ENCODE data around the gene KCTD2.
A peak's percentile ranks its signal among the peaks of the same experiment; 100 is the strongest.

Gene KCTD2

GRCh38 chr17:75096082-75096625, 49.1 kb downstream of the KCTD2 start:
- no peak for DNase-seq (ENCODE audit: extremely low spot score)
- ChIA-PET POLR2A (interaction anchor here (0.6 to 1.6 kb wide), 6 partner anchors 10 to 166 kb away, joined by 3 to 8 read pairs (median 4); partner anchors contain the start of genes ARMC7 and MRPL58), CTCF (interaction anchor here (2.9 kb wide), 1 partner anchor 9 kb away, joined by 21 read pairs; no protein-coding TSS in a partner anchor)
- TF ChIP-seq PKNOX1 (IDR thresholded peaks at IDR 0.05) (no peak), ZNF384 (IDR thresholded peaks at IDR 0.05) (no peak), LEF1 (IDR thresholded peaks at IDR 0.05; ENCODE audit: borderline replicate concordance) (no peak), FOXM1 (IDR thresholded peaks at IDR 0.05; ENCODE audit: borderline replicate concordance) (no peak), FOXA1 (IDR thresholded peaks at IDR 0.05) (no peak), BHLHE40 (IDR thresholded peaks at IDR 0.05; ENCODE audit: borderline replicate concordance) (no peak), CTBP1 (IDR thresholded peaks at IDR 0.05; ENCODE audit: borderline replicate concordance) (no peak), ELF4 (IDR thresholded peaks at IDR 0.05) (no peak), SP1 (IDR thresholded peaks at IDR 0.05) (no peak)

DNA sequence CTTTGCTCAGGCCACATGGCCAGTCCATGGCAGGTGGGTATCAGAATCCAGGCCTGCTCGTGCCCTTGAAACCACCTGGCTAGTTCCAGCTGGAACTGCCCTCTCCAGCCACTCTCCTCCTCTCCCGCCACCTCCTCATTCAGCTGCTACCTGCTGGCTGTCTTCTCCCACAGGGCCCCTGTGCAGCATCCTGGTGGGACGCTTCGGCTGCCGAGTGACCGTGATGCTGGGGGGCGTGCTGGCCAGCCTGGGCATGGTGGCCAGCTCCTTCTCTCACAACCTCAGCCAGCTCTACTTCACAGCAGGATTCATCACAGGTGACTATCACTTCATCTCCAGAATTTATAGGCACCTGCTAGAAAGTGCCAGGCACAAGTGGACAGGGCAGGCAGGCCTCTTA, 50.8 kb downstream of the KCTD2 start:
- TF ChIP-seq CTBP1 (IDR thresholded peaks at IDR 0.05; ENCODE audit: borderline replicate concordance): no peak
- no peak for TF ChIP-seq FOXK2 (IDR thresholded peaks at IDR 0.05)
- no peak for TF ChIP-seq PKNOX1 (IDR thresholded peaks at IDR 0.05)
- TF ChIP-seq NFRKB (IDR thresholded peaks at IDR 0.05): no peak
- no peak for TF ChIP-seq SP1 (IDR thresholded peaks at IDR 0.05)
- no peak for TF ChIP-seq TARDBP (IDR thresholded peaks at IDR 0.05)
- TF ChIP-seq ZNF384 (IDR thresholded peaks at IDR 0.05): no peak
- no peak for TF ChIP-seq SUZ12 (IDR thresholded peaks at IDR 0.05)
- TF ChIP-seq ARNT (IDR thresholded peaks at IDR 0.05): no peak
- TF ChIP-seq ELF4 (IDR thresholded peaks at IDR 0.05): no peak
- no peak for TF ChIP-seq FOXA1 (IDR thresholded peaks at IDR 0.05)
- TF ChIP-seq L3MBTL2 (conservative IDR thresholded peaks at IDR 0.05): no peak
- TF ChIP-seq LEF1 (IDR thresholded peaks at IDR 0.05; ENCODE audit: borderline replicate concordance): no peak
- no peak for DNase-seq (ENCODE audit: extremely low spot score)
- POLR2A ChIA-PET: interaction anchor here (1.1 kb wide), 1 partner anchor 12 kb away, joined by 3 read pairs; the partner anchor contains the start of gene ARMC7
- CTCF ChIA-PET: interaction anchor here (1.2 kb wide), 1 partner anchor 16 kb away, joined by 3 read pairs; no protein-coding TSS in a partner anchor

DNA sequence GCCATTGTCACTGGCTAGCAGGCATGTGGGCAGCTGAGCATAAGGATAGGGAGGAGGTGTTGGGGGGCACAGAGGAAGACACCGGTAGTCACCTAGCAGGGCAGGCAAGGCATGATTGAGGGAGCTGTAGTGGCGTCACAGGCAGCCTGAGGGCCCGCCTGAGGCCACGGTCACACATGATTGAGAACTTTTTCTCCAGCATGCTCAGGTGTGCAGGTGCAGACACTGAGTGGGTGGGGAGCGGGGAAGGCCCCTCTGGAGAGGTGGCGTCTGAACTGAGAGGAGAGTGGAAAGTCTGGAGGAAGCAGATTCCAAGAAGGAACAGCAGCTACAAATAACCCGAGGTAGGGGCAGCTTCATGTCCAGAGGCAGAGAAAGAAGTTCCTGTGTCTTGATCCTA, 51.8 kb downstream of the KCTD2 start:
- POLR2A ChIA-PET: interaction anchor here (0.6 to 0.9 kb wide), 4 partner anchors 11 to 797 kb away, joined by 3 read pairs; partner anchors contain the start of genes ARMC7 and MIF4GD
- no peak for TF ChIP-seq PKNOX1 (IDR thresholded peaks at IDR 0.05)
- no peak for TF ChIP-seq LEF1 (IDR thresholded peaks at IDR 0.05; ENCODE audit: borderline replicate concordance)
- TF ChIP-seq HDGF (IDR thresholded peaks at IDR 0.05; ENCODE audit: borderline replicate concordance): no peak
- no peak for TF ChIP-seq SP1 (IDR thresholded peaks at IDR 0.05)
- no peak for TF ChIP-seq FOXK2 (IDR thresholded peaks at IDR 0.05)
- TF ChIP-seq ELF4 (IDR thresholded peaks at IDR 0.05): no peak
- CTCF ChIA-PET: interaction anchor here (0.8 to 1.2 kb wide), 2 partner anchors 12 to 15 kb away, joined by 3 read pairs; no protein-coding TSS in a partner anchor
- DNase-seq (ENCODE audit: extremely low spot score): no peak

GRCh38 chr17:75099881-75100595, 53.0 kb downstream of the KCTD2 start:
- no peak for TF ChIP-seq ARNT (IDR thresholded peaks at IDR 0.05)
- TF ChIP-seq BHLHE40 (IDR thresholded peaks at IDR 0.05; ENCODE audit: borderline replicate concordance): no peak
- no peak for TF ChIP-seq L3MBTL2 (conservative IDR thresholded peaks at IDR 0.05)
- no peak for TF ChIP-seq HDGF (IDR thresholded peaks at IDR 0.05; ENCODE audit: borderline replicate concordance)
- TF ChIP-seq CTBP1 (IDR thresholded peaks at IDR 0.05; ENCODE audit: borderline replicate concordance): no peak
- no peak for TF ChIP-seq FOXA1 (IDR thresholded peaks at IDR 0.05)
- no peak for TF ChIP-seq ZNF384 (IDR thresholded peaks at IDR 0.05)
- no peak for DNase-seq (ENCODE audit: extremely low spot score)
- POLR2A ChIA-PET: interaction anchor here (0.9 kb wide), 1 partner anchor 87 kb away, joined by 3 read pairs; no protein-coding TSS in a partner anchor
- CTCF ChIA-PET: interaction anchor here (0.8 kb wide), 1 partner anchor 13 kb away, joined by 3 read pairs; no protein-coding TSS in a partner anchor

- ChIA-PET CTCF (interaction anchor here (0.6 to 0.7 kb wide), 2 partner anchors 137 to 141 kb away, joined by 3 to 4 read pairs; no protein-coding TSS in a partner anchor), POLR2A (no interaction called here)
- no peak for DNase-seq (ENCODE audit: extremely low spot score)
- no peak for TF ChIP-seq ELF4 (IDR thresholded peaks at IDR 0.05)
- TF ChIP-seq PKNOX1 (IDR thresholded peaks at IDR 0.05): peak; percentile 68
Measured at GRCh38 chr17:75102385-75102821, 55.4 kb downstream of the KCTD2 start.

All from HEK293T (cell line).